Measurements from ENCODE around the gene TECTA.

GRCh38 chr11:121206810-121207209, 105.8 kb downstream of the TECTA start:
- TF ChIP-seq CTCF (IDR thresholded peaks at IDR 0.05; ENCODE audit: low read depth, low read length, poor library complexity, severe bottlenecking) (no peak), EZH2phosphoT487 (IDR thresholded peaks at IDR 0.05; ENCODE audit: borderline replicate concordance, low read length) (no peak)

Measured in DOHH2 (cell line).